Stimulated activated CD8-positive, alpha-beta memory T cell treated with anti-CD3 and anti-CD28 coated beads, Interleukin-12 subunit alpha, Interleukin-12 subunit beta, amount 100 ng/mL, for 24 hours (primary cell): ENCODE results near the gene SLC36A4.
"Not testable (repeated sequence)": the region's sequence is repeated elsewhere in the genome, so short reads cannot be mapped to it uniquely, and the experiment has no call there.

Experiments
- DNase-seq: peaks from one replicate; pipeline ENCODE4 v3.0.0-alpha.2; 2020; ENCODE audit errors: extremely low read depth

Gene SLC36A4

DNA sequence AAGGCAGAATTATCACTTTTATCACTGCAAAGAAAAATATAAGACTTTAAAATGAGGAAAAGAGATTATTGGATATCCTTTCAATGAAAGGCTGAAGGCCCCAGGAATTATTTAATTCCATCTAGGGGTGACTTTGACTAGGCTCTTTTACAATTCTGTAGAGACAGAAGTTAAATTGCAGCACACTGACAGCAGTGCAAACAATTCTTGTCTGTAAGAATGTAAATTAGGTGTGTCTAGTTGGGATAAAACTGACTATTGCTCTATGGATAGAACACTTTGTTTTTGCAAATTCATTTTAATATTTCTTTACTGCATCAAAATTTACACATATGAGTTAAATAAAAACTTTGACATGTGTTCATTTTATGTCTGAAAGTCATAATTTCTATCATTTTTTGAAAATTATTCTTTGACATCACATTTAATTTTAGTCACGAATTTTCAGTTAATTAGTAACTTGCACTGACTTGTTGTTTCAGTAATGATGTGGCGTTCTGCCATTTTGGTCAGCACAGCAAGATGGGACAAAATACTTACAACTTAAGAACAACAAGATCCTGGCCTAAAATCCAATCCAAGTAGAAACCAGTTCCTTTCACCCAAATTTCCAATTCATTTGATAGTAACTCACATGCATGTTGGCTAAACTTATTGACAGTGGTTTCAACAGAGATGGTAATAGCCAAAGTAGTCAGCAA, 75.1 kb downstream of the SLC36A4 start:
- DNase-seq: no peak

DNA sequence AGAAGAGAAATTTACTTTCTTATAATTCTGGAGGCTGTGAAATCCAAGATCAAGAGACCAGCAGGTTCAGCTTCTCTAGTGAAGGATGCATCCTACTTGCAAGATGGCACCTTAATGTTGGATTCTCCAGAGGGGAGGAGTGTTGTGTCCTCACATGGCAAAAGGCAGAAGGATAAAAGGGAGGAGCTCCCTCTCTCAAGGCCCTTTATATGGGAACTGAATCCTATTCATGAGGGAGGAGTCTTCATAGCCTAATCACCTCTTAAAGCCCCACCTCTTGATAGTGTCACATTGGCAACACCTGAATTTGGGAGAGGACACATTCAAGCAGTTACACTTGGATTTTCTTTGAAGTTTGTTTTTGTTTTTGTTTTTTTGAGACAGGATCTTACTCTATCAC, 79.5 kb downstream of the SLC36A4 start:
- DNase-seq: no peak

DNA sequence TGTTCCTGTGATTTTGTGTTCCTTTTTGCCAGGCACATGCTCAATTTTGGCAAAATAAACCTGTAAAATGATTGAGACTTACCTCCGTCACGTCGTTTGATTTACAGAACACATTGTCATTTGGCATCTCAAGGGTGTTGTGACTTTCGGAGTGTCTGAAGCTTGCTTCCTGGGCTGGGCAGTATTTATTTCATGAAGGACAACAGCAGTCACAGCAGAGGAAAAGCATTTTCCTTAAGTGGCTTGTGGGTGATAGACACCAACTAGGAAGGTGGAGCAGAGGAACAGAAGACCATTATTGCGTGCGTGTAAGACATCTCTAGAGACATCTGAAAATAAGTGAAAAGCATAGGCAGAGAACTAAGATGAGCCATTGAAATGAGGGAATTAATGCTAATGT, 80.2 kb downstream of the SLC36A4 start:
- DNase-seq: no peak

DNA sequence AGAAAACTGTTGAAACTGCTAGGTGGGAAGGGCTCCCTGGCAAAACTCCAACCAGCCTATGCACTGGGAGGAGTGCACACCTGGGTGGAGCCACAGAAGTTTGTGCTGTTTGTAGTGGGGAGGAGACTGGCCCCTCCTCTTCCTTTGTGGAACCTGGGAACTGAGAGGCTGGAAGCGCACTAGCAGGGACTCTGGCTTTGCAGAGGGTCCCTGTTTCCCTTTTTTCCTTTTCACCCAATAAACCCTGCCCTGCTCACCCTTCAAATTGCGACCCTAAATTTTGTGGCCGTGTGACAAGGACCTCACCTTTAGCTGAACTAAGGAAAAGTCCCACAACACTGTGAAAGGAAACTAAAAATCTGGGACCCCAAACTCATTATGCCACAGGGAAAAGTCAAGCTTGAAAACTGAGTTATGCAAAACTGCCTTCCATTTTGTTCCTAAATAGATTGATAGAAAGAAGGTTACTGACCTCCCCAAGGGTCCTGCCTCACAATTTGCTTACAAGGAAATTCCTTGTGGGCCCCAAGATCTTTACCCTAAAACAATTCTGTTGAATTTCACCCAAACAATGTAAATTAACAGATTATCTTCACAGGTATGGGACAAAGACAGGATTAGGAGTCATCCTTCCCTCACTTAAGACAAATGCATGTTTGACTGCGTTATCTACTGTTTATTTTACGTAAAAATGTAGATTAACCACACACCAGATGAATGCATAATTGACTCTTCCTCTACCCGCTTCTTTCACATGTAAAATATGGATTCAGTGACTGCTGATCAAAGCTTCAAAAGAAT, 81.0 kb downstream of the SLC36A4 start:
- no peak for DNase-seq

DNA sequence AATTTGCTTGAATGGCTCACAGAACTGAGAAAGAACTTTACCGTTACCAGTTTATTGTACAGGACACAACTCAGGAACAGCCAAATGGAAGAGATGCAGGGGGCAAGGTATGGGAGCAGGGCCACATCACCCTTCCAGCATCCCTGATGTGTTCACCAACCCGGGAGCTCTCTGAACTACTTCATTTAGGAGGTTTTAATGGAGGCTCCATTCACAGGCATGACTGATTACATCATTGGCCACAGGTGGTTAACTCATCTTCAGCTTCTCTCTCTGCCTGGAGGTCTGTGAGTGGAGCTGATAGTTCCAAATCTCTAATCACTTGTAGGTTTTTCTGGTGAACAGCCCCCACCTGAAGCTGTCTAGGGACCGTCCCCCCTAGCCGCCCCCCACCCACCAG, 83.5 kb downstream of the SLC36A4 start:
- no peak for DNase-seq

DNA sequence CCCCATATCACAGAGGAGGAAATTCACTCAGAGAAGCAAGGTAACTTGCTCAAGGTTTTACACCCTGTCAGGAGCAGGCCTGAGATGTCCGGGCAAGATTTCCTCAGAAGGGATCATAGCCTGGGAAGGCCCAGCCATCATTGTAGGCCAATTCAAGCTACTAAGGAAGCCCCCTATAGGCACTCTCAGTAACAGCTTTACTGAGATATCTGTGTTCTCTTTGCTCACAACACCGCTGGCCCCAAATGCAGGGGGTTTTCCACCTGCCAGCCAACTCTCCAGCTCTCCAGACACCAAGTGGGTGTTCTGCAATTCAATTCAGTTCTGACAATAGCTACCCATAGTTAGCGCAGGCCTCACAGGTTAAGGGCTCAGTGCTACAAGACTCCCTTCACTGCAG, 84.0 kb downstream of the SLC36A4 start:
- no peak for DNase-seq

DNA sequence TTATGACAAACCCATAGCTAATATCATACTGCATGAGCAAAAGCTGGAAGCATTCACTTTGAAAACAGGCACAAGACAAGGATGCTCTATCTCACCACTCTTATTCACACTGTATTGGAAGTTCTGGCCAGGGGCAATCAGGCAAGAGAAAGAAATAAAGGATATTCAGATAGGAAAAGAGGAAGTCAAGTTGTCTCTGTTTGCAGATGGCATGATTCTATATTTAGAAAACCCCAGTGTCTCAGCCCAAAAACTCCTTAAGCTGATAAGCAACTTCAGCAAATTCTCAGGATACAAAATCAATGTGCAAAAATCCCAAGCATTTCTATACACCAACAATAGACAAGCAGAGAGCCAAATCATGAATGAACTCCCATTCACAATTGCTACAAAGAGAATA, 86.6 kb downstream of the SLC36A4 start:
- not testable (repeated sequence) for DNase-seq

DNA sequence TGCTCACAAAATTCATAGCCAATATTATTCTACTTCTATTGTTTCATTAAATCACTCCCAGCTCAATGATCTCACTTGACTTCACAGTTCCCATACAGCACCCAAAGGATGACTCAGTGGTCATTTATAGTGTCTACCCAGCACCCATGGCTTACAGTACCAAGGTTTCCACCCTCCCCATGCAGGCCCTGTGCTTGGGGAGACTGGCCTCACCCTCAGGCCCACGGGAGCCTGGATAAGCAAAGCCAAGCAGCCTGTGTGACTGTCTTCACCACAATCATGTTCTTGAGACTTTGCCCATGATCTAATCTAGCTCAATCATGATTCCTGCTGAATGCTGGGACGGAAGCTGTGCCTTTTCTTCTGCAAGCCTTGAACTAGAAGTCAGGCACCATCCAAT, 97.6 kb downstream of the SLC36A4 start:
- DNase-seq: no peak

DNA sequence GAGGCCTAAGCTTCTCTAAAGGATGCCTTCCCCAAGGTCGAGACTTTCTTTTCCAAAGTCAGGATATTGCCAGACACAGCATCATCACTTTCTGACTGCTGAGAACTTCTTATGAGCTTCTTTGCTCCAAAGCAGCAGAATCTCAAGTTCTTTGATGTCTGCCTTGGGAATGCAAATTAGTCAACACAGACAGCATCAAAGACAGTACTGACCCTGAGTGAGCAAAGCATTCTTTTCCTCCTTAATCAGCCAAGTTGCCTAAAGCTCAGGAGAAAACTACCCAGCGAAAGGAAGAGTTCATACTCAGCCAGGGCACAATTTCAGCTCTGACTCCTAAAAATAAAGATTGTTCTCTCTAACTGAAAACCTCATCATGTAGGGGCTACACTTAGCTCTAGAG, 98.0 kb downstream of the SLC36A4 start:
- no peak for DNase-seq
